Regular cardiac myocyte (primary cell): ENCODE data around the gene OCSTAMP. TPM values are rescaled to one million over a fixed set of nuclear protein-coding genes. Genes with fewer than 3 reads are reported as not detected.

Experiments
- total RNA-seq: library from RNA; depleted of rRNA; stranded (reverse); fragments of >200 nt; gene quantifications from 2 replicates; pipeline ENCODE4 v1.2.3, GENCODE V29; 2014

Gene OCSTAMP, protein sequence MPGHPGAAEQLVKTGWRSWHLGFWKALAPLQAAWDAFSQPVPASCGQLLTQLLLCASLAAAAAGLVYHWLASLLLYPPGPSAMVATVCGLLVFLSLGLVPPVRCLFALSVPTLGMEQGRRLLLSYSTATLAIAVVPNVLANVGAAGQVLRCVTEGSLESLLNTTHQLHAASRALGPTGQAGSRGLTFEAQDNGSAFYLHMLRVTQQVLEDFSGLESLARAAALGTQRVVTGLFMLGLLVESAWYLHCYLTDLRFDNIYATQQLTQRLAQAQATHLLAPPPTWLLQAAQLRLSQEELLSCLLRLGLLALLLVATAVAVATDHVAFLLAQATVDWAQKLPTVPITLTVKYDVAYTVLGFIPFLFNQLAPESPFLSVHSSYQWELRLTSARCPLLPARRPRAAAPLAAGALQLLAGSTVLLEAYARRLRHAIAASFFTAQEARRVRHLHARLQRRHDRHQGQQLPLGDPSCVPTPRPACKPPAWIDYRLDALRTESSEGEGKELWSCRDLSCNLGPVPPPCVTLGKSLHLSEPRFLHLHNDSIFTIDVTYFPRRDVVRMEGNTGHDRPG
- not detected in 2 replicates for total RNA-seq

DNA sequence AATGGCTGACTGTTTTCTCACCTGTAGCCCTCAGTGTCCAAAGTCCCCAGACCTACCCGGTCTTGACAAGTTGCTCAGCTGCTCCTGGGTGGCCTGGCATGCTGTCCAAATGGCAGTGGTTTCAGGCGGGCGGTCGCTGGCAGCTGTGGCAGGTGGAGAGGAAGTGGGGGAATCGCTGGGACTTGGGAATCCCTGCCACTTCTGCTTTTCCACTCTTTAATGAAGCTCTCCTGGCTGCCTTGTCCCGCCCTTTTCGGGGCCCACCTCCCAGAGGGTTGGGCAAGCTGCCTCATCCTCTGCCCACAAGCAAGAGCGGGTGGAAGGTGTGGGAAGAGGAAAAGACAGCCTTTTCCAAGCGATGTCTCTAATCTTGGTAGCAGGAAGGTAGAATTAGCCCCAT is at the start of gene OCSTAMP:
Gene OCSTAMP (minus strand): TSS at position 194 of the 400 bp plus-strand sequence. CDS start 94 bp downstream, at position 100.

DNA sequence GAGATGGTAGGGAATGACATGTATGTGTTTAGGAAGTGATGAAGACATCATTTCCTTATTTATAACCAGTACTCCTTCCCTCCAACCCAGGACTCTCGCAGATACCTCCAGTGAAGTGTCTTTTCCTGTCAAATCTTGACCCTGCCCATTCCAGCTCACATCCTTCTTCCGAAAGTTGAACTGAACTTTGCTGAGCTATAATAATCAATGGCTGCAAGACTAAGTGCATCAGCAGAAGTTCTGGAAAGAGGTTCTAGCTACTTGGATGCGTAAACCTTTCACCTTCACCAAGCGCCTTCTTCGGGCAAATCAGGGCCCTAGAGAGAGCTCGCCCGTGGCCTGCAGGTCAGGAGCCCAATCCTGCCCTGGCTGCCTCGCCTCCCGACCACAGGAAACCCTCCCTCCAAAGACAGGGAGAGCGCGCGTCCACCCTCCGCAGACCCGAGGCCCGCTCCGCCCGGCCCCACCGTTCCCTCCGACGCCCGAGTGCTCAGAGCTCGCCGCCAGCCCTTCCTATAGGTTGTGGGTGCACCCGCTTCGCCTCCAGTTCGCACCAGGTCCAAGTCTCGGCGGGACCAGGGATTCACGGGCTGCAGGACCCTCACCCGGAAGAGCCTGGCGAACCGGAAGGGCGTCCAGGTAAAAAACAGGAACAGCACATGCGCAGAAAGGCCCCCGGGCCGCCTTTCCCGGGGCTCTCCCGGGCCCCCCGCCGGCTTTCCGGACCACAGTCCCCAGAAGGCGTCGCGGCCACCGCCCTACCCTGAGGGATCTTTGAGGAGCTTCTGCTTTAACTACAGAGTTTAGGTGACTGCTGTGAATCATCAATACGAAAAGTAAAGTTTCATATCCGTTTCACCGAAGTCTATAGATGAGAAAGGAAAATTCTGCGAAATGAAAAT is 37.3 kb downstream of the OCSTAMP start, which contains the start of gene ZNF334:
Gene ZNF334 (minus strand): TSS at position 617 of the 902 bp plus-strand sequence. CDS start 1,457 bp downstream, outside the sequence.

Other genes starting within 250 kb of the OCSTAMP start
- not detected in 2 replicates for gene CDH22, start 242.2 kb downstream of the OCSTAMP start, total RNA-seq
- 32.1 and 38.3 TPM in 2 replicates for gene ELMO2, start 144.0 kb downstream of the OCSTAMP start, total RNA-seq
- 2.5 and 3.1 TPM in 2 replicates for gene ZNF334, start 37.1 kb downstream of the OCSTAMP start, total RNA-seq
- gene SLC13A3, start 100.8 kb upstream of the OCSTAMP start, total RNA-seq, result 0.38 and 2.3 TPM in 2 replicates
- gene TP53RK, start 138.8 kb upstream of the OCSTAMP start, total RNA-seq, result 13.2 and 17.4 TPM in 2 replicates
- 32.2 and 49.3 TPM in 2 replicates for gene SLC2A10, start 159.0 kb upstream of the OCSTAMP start, total RNA-seq